Measurements from ENCODE around the gene GABRA5.
"Not testable (repeated sequence)": the region's sequence is repeated elsewhere in the genome, so short reads cannot be mapped to it uniquely, and the experiment has no call there.

GABRA5 gene

GRCh38 chr15:26875476-26875850 is 8.6 kb downstream of the GABRA5 start:
- DNase-seq: no peak

GRCh38 chr15:26877831-26878230 is 11.0 kb downstream of the GABRA5 start:
- DNase-seq: no peak

- no peak for DNase-seq
Observed at GRCh38 chr15:26879706-26880105, 12.8 kb downstream of the GABRA5 start.

DNA sequence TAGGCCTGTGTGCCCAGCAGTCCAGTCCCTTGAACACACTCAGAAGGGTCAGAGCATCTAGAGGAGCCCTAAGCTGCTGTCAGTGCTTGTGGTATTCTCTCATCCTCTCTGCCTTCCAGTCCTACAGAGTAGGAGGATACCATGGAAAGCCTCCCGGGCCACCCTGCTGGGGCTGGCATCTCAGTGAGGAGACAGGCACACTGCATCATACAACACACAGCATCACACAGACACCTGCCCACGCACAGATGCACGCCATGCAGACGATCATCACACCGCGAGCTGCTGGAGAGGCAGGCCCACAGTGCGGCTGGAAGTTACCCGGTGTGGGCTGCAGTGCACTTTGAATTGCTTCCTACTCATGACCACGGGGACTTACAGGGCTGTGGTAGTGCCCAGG is 15.2 kb downstream of the GABRA5 start:
- DNase-seq: peak in 19 of 56 donors; percentile 12 to 69 (median 33)

DNA sequence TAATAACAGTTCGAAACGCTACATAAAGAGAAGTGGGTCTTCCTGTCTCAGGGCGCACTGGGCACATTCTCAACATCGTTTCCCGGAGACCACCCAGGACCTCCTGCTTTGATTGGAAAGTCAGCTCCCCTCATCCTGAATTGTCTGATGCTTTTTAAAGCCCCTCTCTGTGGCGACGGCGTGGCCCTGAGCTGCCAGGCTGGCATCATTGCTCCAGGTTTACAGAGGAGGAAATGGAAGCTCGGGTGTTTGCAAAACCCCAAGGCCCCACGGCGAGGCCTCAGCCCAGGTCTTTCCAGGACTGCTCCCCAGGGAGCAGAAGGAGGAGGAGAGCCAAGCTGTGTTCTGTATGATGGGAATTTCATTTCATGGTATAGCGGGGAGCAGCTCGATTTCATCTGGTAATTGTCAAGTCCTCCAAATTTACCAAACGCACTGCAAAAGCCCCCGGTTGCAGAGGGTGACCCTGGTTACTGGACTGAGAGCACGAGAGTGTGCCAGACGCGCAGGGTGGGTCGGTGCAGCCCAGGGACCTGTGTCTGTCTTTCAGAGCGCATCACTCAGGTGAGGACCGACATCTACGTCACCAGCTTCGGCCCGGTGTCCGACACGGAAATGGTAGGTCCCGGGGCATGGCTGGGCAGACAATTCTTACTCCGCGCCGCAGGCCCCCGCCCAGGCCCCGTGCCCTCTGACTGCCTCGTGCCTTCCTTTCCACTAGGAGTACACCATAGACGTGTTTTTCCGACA is 15.9 kb downstream of the GABRA5 start:
- no peak for DNase-seq

DNA sequence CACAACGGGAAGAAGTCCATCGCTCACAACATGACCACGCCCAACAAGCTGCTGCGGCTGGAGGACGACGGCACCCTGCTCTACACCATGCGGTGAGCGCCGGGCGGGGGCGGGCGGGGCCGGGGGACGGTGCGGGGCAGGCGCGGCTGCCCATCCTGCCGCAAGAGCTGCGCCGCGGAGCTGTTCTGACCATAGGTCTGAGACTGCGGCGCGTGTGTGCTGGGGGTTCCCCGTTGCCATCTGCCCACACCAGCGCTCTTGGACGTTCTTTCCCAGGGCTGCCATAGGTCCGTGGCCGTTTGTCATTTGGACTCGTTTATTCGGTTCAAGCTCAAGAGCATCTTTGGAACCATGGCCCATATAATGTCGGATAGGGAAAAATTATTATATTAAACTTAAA is 16.6 kb downstream of the GABRA5 start:
- DNase-seq: no peak

DNA sequence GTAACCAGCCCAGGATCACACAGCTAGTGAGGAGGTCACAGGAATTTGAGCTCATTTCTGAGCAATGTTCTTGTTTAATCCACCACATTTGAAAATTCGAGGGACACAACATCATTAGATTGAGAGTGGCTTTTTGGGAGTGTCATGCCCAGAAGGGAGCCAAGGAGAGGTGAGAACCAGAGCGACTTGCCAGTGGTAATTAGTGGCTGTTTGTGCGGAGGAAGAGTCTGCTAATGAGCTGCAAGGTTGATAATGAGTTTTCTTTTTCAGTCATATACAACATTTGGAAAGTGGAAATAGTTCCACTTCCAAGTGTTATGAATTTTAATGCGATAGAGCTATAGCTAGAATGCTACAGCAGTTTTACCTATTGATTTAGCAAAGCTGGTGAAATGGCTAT is 19.7 kb downstream of the GABRA5 start:
- DNase-seq: no peak

DNA sequence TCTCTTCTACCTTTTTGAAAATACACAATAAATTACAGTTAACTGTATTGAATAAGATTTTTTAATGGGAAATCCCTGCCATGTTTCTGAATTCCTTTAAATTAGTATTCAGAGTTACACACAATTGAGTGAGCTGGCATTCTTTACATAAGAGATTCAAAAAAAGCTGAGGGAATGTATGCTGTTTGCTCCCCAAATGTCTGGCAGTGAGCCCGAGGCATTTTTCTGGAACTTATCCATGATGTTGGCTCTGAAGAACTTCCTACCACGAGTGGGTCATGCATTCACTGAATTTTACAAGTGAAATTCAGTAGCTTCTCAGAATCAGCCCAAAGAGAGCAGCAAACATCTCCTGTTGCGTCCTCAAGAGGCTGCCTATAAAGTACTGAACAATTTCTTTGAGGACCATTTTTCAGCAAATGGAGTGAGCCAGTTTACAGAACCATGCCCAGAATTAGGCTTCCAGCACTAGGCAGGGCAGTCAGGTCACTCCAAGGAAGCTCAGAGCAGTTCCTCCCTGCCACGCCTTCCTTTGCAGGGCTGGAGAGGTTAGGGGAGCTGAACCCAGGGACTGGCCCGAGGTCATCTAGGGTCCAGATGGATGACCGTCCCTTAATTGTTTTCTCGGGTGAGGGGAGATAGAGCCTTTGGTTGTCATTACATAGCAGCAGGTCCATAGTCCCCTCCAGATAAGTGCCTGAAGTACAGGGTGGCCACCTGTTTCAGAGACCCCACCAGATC is 21.2 kb downstream of the GABRA5 start:
- DNase-seq: no peak

GRCh38 chr15:26888761-26889160 is 21.9 kb downstream of the GABRA5 start:
- DNase-seq: no peak

DNA sequence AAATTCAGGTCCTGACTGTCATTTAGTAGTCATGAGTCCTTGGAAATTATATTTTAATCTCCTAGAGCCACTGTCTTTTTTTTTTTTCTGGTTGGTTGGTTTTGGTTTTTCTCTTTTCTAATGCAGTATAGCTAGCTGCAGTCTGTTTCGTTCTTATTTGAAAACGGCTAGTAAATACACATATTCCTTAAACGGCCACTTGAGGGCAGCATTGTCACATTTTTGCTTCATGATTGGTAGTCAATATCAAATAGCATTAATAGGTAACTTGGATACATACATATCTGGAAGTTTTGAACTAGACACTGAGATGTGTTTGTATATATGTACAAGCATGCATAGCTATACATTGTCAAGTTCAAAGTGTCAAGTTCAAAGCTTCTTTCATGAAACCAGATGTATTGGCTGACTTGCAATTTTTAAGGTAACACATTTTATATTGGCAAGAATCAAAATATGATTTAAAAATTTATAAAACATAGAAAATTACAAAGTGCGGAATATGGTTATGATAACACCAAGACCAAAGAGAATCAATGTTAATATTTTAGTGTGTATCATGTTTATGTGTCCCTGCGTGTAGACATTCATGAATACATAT is 22.5 kb downstream of the GABRA5 start:
- peak in 26 of 56 donors; percentile 4 to 83 (median 36) for DNase-seq

DNA sequence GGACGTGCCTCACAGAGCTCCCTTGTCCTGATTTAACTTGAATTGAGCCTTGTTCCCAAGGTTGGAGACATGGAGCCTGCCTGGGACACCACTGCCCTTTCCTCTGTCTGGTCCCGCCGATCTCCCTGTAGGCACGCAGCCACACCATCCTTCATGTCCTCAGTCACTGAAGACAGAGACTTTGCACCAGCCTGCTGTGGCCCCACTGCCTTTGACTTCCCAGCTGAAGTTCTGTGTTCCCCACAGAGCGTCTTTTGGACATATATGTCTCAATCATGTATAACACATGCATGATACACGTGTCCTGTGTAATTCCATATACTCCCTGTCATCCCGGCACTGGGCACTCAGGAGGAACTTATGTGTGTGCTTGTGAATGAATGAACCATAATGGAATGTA is 23.6 kb downstream of the GABRA5 start:
- no peak for DNase-seq

DNA sequence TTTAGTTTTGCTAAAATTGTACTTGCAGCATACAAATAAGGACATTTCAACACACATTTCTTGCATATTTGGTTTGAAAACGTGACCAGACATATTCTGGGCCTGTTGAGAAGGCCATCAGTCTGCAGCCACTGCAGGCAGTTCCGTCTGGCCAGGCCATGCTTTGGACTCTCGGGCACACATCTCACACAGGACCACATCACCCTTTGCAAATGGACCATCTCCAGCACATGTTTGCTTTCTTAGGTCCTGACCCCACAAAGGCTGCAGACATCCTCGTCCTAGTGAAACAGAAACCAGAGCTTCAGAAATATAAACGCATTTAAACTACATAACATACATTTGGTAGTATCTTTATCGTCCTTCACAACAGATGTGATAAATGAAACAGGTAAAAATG is 24.1 kb downstream of the GABRA5 start:
- DNase-seq: no peak

DNA sequence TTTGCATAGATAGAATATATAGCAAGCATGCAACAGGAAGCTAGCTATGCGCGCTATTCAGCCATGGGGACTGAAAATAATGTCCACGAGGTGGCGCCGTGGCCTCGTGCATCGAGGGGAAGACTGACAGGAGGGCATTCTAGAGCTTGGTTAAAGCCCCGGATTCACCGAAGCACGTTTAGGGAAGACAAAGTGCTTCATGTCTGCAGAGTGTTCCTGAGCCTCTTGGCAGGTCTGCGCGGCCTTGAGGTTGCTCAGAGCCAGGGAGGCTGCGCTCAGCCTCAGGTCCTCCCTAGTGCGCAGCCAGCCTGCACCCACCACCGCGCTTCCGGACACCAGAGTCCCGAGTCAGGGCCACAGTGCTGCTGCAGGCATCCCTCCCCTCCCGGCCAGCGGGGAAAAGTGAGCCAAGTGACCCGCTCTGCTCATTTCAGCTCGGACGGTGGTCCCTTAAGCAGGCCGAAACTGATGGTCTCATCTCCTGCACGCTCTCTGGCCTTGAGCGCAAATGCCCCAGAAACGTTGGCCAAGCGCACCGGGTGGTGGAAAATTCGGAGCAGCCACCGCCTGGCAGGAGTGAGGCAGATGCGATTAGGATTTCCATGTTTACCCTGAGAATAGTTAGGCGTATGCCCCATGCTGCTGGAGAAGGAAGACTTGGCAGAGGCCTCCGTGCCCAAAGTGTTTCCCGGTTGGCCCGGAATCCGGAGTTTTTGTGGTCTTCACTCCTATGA is 24.8 kb downstream of the GABRA5 start:
- DNase-seq: peak in 45 of 56 donors; percentile 7 to 86 (median 52)

DNA sequence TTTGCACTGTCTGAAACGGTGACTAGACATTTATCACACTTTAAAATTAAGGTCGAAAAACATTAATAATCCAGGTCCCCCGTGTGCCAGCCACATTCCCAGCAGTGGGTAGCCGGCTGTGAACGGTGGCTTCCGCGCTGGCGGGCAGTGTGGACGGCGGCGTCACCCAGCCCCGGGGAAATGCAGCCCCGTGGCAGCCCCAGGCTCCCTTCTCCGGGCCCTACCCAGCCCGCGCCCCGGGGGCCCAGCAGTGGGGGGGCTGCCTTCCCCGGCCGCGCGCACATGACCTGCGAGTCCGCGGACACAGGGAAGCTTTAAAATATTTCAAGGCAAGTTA is 25.3 kb downstream of the GABRA5 start:
- no peak for DNase-seq

DNA sequence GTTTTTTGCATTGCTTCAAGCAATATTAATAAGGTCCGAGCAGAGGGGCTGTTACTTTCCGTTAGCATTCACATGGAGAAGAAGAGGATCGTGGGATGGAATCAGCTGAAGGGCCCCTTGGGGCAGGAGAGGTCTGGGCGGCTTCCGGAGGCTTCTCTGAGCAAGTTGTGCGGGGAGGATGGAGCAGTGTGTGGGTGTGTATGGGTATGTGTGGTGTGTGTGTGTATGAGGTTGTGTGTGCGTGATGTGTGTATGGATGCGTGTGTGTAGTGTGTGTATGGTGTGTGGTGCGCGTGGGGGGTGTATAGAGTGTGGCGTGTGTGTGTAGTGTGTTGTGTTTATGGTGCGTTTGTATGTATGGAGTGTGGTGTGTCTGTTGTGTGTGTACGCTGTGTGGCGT is 25.8 kb downstream of the GABRA5 start:
- DNase-seq: no peak

DNA sequence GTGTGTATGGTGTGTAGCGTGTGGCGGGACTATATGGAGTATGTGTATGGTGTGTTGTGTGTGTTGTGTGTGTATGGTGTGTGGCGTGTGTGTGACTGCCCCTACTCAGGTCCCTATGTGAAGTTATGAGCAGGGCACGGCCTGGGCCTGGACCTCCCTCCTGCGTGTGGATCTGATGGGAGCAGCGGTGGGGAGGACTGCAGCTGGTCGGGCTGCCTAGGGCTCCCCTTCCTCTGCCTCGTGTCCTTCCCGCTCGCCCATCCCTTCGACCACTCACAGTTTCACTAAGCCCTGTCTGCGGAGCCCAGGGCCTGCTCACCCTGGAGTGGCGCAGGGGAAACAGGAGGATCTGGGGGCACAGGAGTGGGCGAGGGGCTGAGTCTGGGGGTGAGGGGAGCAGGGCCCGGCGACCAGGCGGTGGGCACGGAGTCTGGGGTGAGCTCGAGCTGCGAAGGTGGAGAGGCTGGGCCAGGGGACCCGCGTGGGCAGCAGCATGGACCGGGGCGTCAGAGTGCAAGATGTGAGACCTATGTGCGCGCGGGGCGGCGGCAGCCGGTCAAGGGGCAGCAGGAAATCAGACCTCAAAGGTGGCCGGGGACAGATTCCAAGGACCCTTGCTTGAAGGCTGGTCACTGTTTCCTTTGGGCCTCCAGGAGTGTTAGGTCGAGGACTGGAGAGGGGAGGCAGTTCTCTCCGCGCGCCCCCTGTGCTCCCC is 26.6 kb downstream of the GABRA5 start:
- no peak for DNase-seq

GRCh38 chr15:26894181-26894580 is 27.3 kb downstream of the GABRA5 start:
- no peak for DNase-seq

DNA sequence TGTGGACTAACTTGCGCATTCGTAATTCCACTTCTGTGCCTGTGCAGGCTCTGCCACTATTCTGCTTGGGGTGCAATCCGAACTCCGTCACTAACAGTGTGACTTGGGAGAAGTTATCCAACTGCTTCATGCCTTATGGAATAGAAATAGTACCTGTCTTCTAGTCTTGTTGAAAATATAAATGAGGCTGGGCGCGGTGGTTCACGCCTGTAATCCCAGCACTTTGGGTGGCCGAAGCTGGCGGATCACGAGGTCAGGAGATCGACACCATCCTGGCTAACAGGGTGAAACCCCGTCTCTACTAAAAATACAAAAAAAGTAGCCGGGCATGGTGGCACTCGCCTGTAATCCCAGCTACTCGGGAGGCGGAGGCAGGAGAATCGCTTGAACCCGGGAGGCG is 28.5 kb downstream of the GABRA5 start:
- DNase-seq: not testable (repeated sequence)

- DNase-seq: no peak
Observed at GRCh38 chr15:26899658-26900057, 32.8 kb downstream of the GABRA5 start.

- no peak for DNase-seq
Observed at GRCh38 chr15:26901041-26901440, 34.2 kb downstream of the GABRA5 start.

DNA sequence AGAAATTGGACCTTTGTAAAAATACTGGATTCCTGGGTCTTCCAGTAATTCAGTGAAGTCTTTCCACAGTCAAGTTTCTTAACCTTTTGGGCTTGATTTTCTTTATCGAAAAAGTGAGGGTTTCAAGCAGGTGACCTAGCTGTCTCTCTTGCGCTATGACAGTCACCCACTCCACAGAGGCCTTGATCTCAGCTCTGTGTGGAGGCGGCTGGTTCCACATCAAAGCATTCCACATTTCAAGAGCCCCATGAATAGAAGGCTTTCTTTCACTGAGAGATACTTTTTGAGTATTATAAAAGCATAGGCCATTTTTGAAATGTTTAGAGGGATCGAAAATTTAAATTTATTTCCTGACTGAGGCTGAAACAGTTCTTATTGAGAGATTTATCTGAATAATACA is 43.9 kb downstream of the GABRA5 start:
- peak in 1 of 56 donors; percentile 22 for DNase-seq

All from nucleus accumbens (tissue), 56 donors.